H1 (cell line): ENCODE results near the gene SPPL3. TPM values are rescaled to one million over a fixed set of nuclear protein-coding genes. Genes with fewer than 3 reads are reported as not detected.

Source experiments
- CTCF ChIA-PET: fragments of 300-600 bp; sonication (Branson Sonifier 250); formaldehyde crosslinking; loops from one replicate; lab custom pipeline; 2021; ENCODE audit not compliant: partially characterized antibody; lab: Charles Lee
- POLR2A ChIA-PET: fragments of 300-600 bp; sonication (Branson Sonifier 250); formaldehyde crosslinking; loops from one replicate; lab custom pipeline; 2021; ENCODE audit warnings: inconsistent platforms; ENCODE audit not compliant: partially characterized antibody; lab: Charles Lee
- DNase-seq, 2 experiments: peaks; one replicate each; pipeline versions ENCODE4 v3.0.0 to v3.0.0-alpha.2; 2010 to 2022; ENCODE audit warnings: low spot score in 2 of 2, low read depth in 1 of 2, mixed read lengths in 1 of 2
- FAIRE-seq: peaks from 2 replicates; lab custom pipeline; 2011; peaks lifted over from hg19 to GRCh38; lab: Jason Lieb, UNC
- H2AFZ ChIP-seq: 2 replicates; pipeline ENCODE4 v1.8.1; 2012; ENCODE audit warnings: low read length, inconsistent platforms
- H2AK5ac ChIP-seq: 2 replicates; pipeline ENCODE4 v1.6.1; 2013; ENCODE audit warnings: low read depth, low read length
- H2BK120ac ChIP-seq: replicated peaks from 2 replicates; pipeline ENCODE3; 2013; ENCODE audit warnings: low read depth, low read length, inconsistent platforms
- H2BK12ac ChIP-seq: 2 replicates; pipeline ENCODE4 v1.6.1; 2013; ENCODE audit warnings: low read depth, low read length
- H2BK15ac ChIP-seq: 2 replicates; pipeline ENCODE4 v1.6.1; 2013; ENCODE audit warnings: low read length
- H2BK20ac ChIP-seq: 2 replicates; pipeline ENCODE4 v1.6.1; 2013; ENCODE audit warnings: low read length
- H2BK5ac ChIP-seq: 2 replicates; pipeline ENCODE4 v1.6.1; 2013; ENCODE audit warnings: low read depth, low read length
- H3K14ac ChIP-seq: 2 replicates; pipeline ENCODE4 v1.6.1; 2013; ENCODE audit warnings: inconsistent platforms; ENCODE audit not compliant: insufficient read length
- H3K18ac ChIP-seq: 2 replicates; pipeline ENCODE4 v1.6.1; 2013; ENCODE audit warnings: low read length; ENCODE audit errors: extremely low read depth
- H3K23ac ChIP-seq: 2 replicates; pipeline ENCODE4 v1.6.1; 2013; ENCODE audit warnings: inconsistent platforms; ENCODE audit not compliant: insufficient read length
- H3K23me2 ChIP-seq: 2 replicates; pipeline ENCODE4 v1.6.1; 2013; ENCODE audit warnings: low read depth, low read length
- H3K27ac ChIP-seq: 2 replicates; pipeline ENCODE4 v1.6.1; 2011; ENCODE audit warnings: low read depth, low read length, inconsistent platforms
- H3K27me3 ChIP-seq, 4 experiments: replicated peaks in 1 of 4; 1 replicate in 1 of 4; 2 replicates in 3 of 4; pipeline versions ENCODE4 v1.6.1 to v1.8.1; 2011 to 2013; ENCODE audit warnings: low read length in 3 of 4, mild to moderate bottlenecking in 3 of 4, inconsistent platforms in 2 of 4, mixed read lengths in 2 of 4, moderate library complexity in 1 of 4; ENCODE audit not compliant: control insufficient read depth in 3 of 4, insufficient read depth in 3 of 4; ENCODE audit errors: extremely low read depth in 1 of 4
- H3K36me3 ChIP-seq, 4 experiments: 2 replicates each; pipeline versions ENCODE4 v1.6.1 to v1.8.1; 2011 to 2013; ENCODE audit warnings: mild to moderate bottlenecking in 4 of 4, low read length in 3 of 4, moderate library complexity in 2 of 4, control low read depth in 1 of 4, inconsistent platforms in 1 of 4; ENCODE audit not compliant: insufficient read depth in 4 of 4, control insufficient read depth in 2 of 4
- H3K4ac ChIP-seq: replicated peaks from 2 replicates; pipeline ENCODE3; 2013; ENCODE audit warnings: low read length, low read depth, mixed read lengths, inconsistent platforms; ENCODE audit not compliant: insufficient read length
- H3K4me1 ChIP-seq, 4 experiments: replicated peaks in 1 of 4; 1 replicate in 1 of 4; 2 replicates in 3 of 4; pipeline versions ENCODE4 v1.6.1 to v1.8.1; 2011 to 2013; ENCODE audit warnings: low read length in 3 of 4, inconsistent platforms in 2 of 4, mixed read lengths in 1 of 4; ENCODE audit not compliant: insufficient read depth in 4 of 4, control insufficient read depth in 3 of 4
- H3K4me2 ChIP-seq, 2 experiments: 2 replicates each; pipeline versions ENCODE4 v1.6.1 to v1.8.1; 2011 to 2013; ENCODE audit warnings: low read depth in 2 of 2, low read length in 2 of 2, control low read depth in 1 of 2, inconsistent platforms in 1 of 2, mild to moderate bottlenecking in 1 of 2; ENCODE audit not compliant: insufficient read depth in 1 of 2
- H3K4me3 ChIP-seq, 4 experiments: fragments of 200-600, 300-600 bp in 1 of 4; sonication (generic), shearing (Covaris generic), sonication (Bioruptor Twin) in 1 of 4; 2 replicates each; pipeline versions ENCODE4 v1.5.1 to v1.8.1; 2011 to 2016; ENCODE audit warnings: low read length in 4 of 4, low read depth in 3 of 4, control low read depth in 2 of 4, inconsistent platforms in 2 of 4, mild to moderate bottlenecking in 2 of 4, mixed read lengths in 1 of 4, moderate library complexity in 1 of 4; ENCODE audit not compliant: insufficient read depth in 2 of 4; ENCODE audit errors: extremely low read depth in 1 of 4
- H3K56ac ChIP-seq: replicated peaks from 2 replicates; pipeline ENCODE3; 2013; ENCODE audit warnings: low read depth, mild to moderate bottlenecking, mixed read lengths, low read length, inconsistent platforms; ENCODE audit not compliant: insufficient read length
- H3K79me1 ChIP-seq: 2 replicates; pipeline ENCODE4 v1.6.1; 2013; ENCODE audit warnings: low read depth, low read length, control low read depth
- H3K79me2 ChIP-seq, 2 experiments: 2 replicates each; pipeline versions ENCODE4 v1.6.1 to v1.8.1; 2012 to 2013; ENCODE audit warnings: low read length in 2 of 2, mild to moderate bottlenecking in 2 of 2, inconsistent platforms in 1 of 2; ENCODE audit not compliant: insufficient read depth in 2 of 2, control insufficient read depth in 1 of 2
- H3K9ac ChIP-seq, 4 experiments: replicated peaks in 1 of 4; 1 replicate in 1 of 4; 2 replicates in 3 of 4; pipeline versions ENCODE4 v1.6.1 to v1.8.1; 2011 to 2013; ENCODE audit warnings: low read depth in 3 of 4, low read length in 3 of 4, control low read depth in 2 of 4, mild to moderate bottlenecking in 2 of 4, moderate library complexity in 2 of 4, inconsistent platforms in 1 of 4; ENCODE audit errors: extremely low read depth in 1 of 4
- H3K9me3 ChIP-seq, 2 experiments: 2 replicates each; pipeline versions ENCODE4 v1.6.1 to v1.8.1; 2012 to 2013; ENCODE audit warnings: mild to moderate bottlenecking in 2 of 2, moderate library complexity in 2 of 2, control low read depth in 1 of 2, inconsistent platforms in 1 of 2, low read depth in 1 of 2, low read length in 1 of 2, mixed read lengths in 1 of 2; ENCODE audit not compliant: insufficient read depth in 2 of 2
- H4K20me1 ChIP-seq, 2 experiments: replicated peaks in 1 of 2; 2 replicates each; pipeline versions ENCODE3 to v1.8.1; 2011 to 2013; ENCODE audit warnings: inconsistent platforms in 2 of 2, low read length in 2 of 2, mild to moderate bottlenecking in 1 of 2; ENCODE audit not compliant: insufficient read depth in 2 of 2, control insufficient read depth in 1 of 2
- H4K5ac ChIP-seq: 2 replicates; pipeline ENCODE4 v1.6.1; 2013; ENCODE audit warnings: low read length, low read depth, mixed read lengths, inconsistent platforms; ENCODE audit not compliant: insufficient read length
- H4K8ac ChIP-seq: 2 replicates; pipeline ENCODE4 v1.8.0; 2013; ENCODE audit warnings: mild to moderate bottlenecking, moderate library complexity, low read length, inconsistent platforms; ENCODE audit not compliant: insufficient read depth; ENCODE audit errors: extremely low read depth
- H4K91ac ChIP-seq: replicated peaks from 2 replicates; pipeline ENCODE3; 2013; ENCODE audit warnings: low read length, mixed read lengths, inconsistent platforms; ENCODE audit not compliant: insufficient read length
- SIN3A ChIP-seq, 2 experiments: IDR thresholded peaks in 1 of 2; conservative IDR thresholded peaks in 1 of 2; 2 replicates each; pipeline ENCODE4 v1.6.1; 2011 to 2012; ENCODE audit warnings: low read length in 2 of 2, improper control_type of control experiment in 1 of 2, low read depth in 1 of 2, mild to moderate bottlenecking in 1 of 2
- WGBS, 2 experiments: shearing (Covaris generic) in 1 of 2; methylation state at CpG; one replicate each; pipeline versions ENCODE4 v1.1.6 to v1.1.7; 2013 to 2015; ENCODE audit warnings: low lambda C conversion rate in 2 of 2, mixed read lengths in 2 of 2, inconsistent platforms in 1 of 2, low coverage in 1 of 2, missing lambda C conversion rate in 1 of 2; ENCODE audit not compliant: insufficient replicate concordance in 2 of 2, insufficient coverage in 1 of 2, insufficient read length in 1 of 2; ENCODE audit errors: extremely low coverage in 1 of 2, missing lambda C conversion rate in 1 of 2; 5-methylcytosine and 5-hydroxymethylcytosine counted together
- polyA plus RNA-seq, 7 experiments: library from polyadenylated mRNA; depleted of rRNA in 3 of 7; stranded (reverse) in 5 of 7; unstranded in 2 of 7; fragments of >200 nt in 5 of 7; fragments of 200-250 nt in 2 of 7; gene quantifications; 1 replicate in 5 of 7; 2 replicates in 1 of 7; 4 replicates in 1 of 7; pipeline versions ENCODE4 v1.2.1 to v1.2.3, GENCODE V29; 2011 to 2013; ENCODE audit warnings: missing spikeins in 2 of 7, mixed read lengths in 2 of 7
- total RNA-seq: library from RNA; stranded (reverse); fragmentation: NEBNext Ultra II Directional; extraction: Animal tissue kit (Norgen Biotek cat#: 25700); gene quantifications from 2 replicates; pipeline ENCODE4 v1.2.1, GENCODE V29; 2021

The SPPL3 gene
- total and polyA plus RNA-seq, 2 of the 8 experiments (the other 6 are each of a cell fraction or from before 2014, with no cell fraction given), result 27.3 to 48.4 TPM

DNA sequence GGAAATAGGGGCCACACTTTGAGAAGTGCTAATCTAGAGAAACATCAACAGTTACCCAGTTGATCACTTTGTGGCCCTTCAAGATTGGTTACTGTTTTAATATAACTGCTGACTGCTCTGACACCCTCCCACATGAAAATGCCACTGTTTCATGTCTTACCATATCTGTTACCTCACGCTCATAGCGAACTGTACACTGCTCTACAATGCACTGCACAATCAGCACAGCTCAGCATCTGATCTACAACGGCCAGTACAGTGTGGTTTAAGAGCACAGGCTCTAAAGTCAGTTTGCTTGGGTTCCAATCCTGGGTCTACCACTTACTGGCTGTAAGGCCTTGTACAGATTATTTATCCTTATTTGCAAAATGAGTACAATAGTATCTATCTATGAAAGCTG lies 39.1 kb downstream of the SPPL3 start:
- no peak overlapping the region for H3K18ac ChIP-seq
- H2AFZ ChIP-seq, result no peak overlapping the region
- H3K36me3 ChIP-seq, result no peaks in the 10 kb centered on the region
- no peaks in the 10 kb centered on the region for H3K27me3 ChIP-seq
- no peak overlapping the region for H2BK12ac ChIP-seq
- H3K79me2 ChIP-seq, result peaks cover 0 to 68% of the 10 kb centered on the region in 2 experiments; a peak in 2 of 4 replicates
- H3K23ac ChIP-seq, result no peak overlapping the region
- H4K8ac ChIP-seq, result no peak overlapping the region
- H2BK20ac ChIP-seq, result no peak overlapping the region
- H4K91ac ChIP-seq, result no peak overlapping the region
- no peak overlapping the region for H3K27ac ChIP-seq
- no peaks in the 10 kb centered on the region for H4K20me1 ChIP-seq
- ChIA-PET CTCF (no interaction called here), POLR2A (interaction anchor here (1.2 to 1.8 kb wide), 3 partner anchors 8 to 39 kb away, joined by 3 read pairs; no protein-coding TSS in a partner anchor)
- H3K4me3 ChIP-seq, result no peak overlapping the region
- peaks cover 6% of the 10 kb centered on the region; the same call in 1 of the 2 replicates for H3K79me1 ChIP-seq
- H4K5ac ChIP-seq, result no peak overlapping the region
- no peak overlapping the region for H3K4ac ChIP-seq
- H3K56ac ChIP-seq, result no peak overlapping the region
- H3K9me3 ChIP-seq, result no peaks in the 10 kb centered on the region
- DNase-seq (no peak), FAIRE-seq (no peak)
- no peaks in the 10 kb centered on the region for H3K23me2 ChIP-seq
- H2BK120ac ChIP-seq, result no peak overlapping the region
- H3K4me1 ChIP-seq, result peaks cover 0 to 5% (median 0%) of the 10 kb centered on the region in 4 experiments; a peak in 2 of 7 replicates
- H3K9ac ChIP-seq, result no peak overlapping the region
- no peak for TF ChIP-seq SIN3A (conservative IDR thresholded peaks at IDR 0.05 in 1 of 2, IDR thresholded peaks at IDR 0.05 in 1 of 2; ENCODE audit: low read depth in 1 of 2, low read length in 2 of 2)
- H2BK15ac ChIP-seq, result no peak overlapping the region
- 86% methylated on average over 3 of the region's 3 CpGs; no CpG with 5 or more reads in 1 of the 2 experiments for WGBS, 2 experiments
- H3K4me2 ChIP-seq, result no peak overlapping the region
- no peak overlapping the region for H2BK5ac ChIP-seq
- no peak overlapping the region for H2AK5ac ChIP-seq
- no peak overlapping the region for H3K14ac ChIP-seq
